GDM1 (cell line): ENCODE data around the gene HOXA6.

Experiments used
- DNase-seq: peaks from one replicate; lab custom pipeline; 2025; lab: John Stamatoyannopoulos, UW

Gene HOXA6

DNA sequence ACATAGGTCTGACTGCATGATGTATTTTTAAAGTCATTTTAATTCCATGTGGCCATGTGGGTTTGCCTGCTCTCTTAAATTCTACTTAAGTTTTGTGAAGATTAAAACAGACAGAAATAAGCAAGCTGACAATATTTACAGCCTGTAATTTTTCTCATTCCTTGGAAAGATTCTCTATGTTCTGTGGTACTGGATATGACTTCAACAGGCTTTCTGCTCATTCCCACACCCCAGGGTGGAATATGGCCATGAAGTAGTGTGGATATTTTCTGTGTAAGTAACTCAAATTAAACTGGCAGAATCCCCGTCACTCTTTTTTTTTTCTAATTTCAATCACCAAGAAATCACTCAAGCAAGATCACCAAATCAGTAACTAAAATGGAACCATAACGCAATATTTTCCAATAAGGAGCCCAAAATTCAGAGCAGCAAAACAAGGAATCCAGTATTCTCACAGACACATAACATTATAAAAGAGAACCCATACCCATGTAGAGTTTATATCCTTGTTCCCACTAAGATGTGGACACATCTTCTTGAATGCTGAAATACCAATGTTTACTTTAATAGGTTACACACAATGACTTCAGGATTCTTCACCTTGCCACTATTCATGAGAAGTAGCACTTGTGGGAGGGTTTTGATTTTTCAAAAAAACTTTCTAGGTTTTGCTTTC, 9.8 kb downstream of the HOXA6 start:
- no peak for DNase-seq

DNA sequence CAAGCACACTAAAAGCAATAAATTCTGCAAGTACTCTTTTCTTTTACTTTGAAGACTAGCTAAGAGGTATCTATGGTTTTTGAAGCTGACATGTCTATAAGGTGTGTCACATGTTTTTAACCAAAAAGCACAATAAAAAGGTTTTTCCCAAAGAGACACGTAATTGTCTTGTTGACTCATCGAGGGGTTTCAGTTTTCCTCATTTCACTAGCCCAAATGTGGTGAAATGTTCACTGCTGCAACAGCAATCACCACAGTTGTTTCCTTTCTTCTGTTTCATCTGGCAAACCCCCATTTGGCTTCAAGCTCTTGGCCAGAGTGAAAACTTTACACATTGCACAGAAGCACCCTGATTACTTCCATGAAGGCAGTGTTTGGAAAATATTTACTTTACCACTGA, 13.2 kb downstream of the HOXA6 start:
- DNase-seq, result no peak

DNA sequence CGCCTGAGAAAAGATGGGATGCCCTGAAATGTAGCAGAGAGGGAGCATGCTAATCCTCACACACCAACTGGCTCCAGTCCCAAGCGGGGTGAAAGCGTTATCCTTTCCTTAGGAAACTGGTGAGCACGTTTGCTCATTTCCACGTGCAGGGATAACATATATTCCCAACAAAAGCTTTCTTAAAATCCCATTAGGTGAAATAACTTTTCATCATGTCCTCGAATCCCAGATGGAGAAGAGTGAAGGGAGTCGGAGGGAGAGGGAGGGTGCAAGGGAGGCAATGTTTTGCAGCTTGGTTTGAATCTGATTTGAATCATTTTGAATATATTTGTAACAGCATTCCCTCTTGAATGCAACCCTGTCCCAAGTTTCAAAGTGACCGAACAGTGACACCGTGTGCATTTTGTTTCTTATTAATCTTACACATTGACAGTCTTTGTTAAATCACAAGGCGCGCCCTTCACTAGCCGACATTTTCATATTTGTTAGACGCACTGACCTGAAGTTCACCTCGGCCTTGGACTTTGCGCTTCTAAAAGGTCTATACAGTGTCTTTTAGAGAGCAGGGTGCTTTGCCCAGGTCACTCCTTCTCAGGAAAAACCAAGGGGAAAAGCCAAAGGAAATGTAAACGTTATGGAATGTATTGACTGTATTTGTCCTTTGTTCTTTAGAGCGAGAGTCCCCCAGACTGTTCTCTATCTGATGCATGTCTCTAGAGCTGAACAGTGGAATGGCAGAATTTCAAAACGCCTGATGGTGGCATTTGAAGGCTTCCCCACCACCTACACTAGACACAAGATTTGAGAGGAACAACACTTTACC, 14.0 kb downstream of the HOXA6 start:
- DNase-seq, result no peak

DNA sequence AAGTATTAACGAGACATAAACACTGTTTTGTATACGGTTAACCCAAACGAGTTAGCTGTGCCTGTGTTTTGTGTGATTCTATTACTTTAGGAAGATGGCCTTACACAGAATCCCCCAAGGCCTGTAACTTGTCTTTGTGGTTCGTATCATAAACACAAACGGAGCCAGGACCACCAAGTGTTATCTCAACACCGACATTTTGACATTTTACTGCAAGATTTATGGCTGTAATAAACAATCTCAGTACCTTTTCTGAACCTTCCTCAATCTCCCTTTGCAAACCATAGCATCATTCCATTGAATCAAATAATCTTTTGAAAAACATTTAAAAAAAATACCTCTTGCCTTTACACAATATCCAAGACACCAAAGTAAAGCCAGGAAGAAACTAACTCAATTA, 14.6 kb downstream of the HOXA6 start:
- no peak for DNase-seq

DNA sequence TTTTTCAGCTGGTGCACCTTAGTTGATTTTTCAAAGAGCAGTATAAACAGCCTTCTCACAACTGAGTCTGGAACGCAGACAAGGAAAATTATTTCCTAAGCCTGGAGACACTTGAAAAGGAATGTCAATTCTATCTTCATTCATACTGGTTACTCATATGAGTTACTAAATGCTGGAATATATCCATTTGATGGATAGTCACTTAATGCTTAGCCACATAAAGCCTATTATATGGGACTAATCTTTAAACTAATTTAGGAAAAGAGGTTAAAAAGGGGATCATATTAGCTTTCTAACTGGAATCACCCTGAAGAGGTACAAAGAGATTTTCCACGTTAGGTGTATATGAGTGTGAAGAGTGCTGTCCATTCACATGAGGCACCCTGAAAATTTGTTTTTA, 15.4 kb downstream of the HOXA6 start:
- no peak for DNase-seq

DNA sequence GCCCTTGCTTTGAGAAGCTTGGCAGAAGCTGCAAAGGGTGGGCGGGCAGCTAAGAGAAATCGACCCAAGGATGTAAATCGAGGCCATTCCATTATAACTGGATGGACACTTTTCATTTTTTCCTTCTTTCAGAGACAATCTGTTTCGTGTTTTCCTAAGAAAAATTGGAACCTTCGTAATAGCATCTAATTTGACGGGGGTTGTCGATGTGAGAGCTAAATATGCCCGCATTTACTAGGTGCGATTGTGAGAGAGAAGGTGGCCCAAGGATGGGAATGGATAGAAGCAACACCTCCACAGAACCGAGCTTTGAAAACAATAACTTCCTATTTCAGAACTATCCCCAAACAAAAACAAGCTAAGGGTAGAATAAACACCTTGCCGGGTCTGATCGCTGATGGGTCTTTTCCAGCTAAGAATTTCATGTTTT, 16.2 kb downstream of the HOXA6 start:
- DNase-seq, result no peak

DNA sequence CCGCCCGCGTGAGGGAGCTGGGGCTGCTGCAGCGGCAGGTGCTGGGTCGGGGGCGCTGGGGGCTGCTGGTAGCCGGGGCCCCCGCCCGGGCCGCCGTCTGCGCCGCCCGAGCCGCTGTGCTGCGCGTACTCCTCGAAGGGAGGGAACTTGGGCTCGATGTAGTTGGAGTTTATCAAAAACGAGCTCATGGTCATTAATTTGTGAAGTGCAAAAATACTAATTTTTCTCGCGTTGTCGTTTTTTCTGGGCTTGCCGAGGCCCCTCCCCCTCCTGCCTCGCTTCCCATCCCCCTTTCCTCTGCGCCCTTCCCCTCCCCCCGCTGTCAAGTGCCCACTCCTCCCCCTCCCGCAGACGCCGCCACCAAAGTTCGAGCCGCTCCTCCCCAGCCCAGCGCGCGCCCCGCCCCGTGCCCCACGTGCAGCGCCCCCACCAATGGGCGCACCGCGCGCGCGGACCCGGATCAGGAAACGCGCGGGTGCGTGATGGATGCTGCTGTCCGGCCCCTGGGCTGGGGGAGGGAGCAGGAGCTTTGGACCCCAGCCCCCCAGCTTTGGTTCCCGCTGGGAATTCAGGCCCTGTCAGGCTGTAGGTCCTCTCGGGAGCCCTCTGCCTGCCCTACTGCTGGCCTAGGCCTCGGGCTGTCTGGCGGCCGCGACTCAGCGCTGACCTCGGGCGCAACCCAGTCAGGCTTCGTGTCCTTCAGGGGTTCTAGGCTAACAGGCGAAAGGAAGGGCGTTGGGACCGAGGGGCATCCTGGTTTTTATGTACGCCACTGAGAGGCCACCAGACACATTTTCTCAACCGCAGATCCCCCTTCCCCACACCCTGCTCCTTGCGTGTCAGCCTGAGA, 16.8 kb downstream of the HOXA6 start, which contains the start of gene HOXA4:
TSS of gene HOXA4 (minus strand) at position 218 of the 850 bp plus-strand sequence. CDS start at position 194, 24 bp downstream.
- no peak for DNase-seq

DNA sequence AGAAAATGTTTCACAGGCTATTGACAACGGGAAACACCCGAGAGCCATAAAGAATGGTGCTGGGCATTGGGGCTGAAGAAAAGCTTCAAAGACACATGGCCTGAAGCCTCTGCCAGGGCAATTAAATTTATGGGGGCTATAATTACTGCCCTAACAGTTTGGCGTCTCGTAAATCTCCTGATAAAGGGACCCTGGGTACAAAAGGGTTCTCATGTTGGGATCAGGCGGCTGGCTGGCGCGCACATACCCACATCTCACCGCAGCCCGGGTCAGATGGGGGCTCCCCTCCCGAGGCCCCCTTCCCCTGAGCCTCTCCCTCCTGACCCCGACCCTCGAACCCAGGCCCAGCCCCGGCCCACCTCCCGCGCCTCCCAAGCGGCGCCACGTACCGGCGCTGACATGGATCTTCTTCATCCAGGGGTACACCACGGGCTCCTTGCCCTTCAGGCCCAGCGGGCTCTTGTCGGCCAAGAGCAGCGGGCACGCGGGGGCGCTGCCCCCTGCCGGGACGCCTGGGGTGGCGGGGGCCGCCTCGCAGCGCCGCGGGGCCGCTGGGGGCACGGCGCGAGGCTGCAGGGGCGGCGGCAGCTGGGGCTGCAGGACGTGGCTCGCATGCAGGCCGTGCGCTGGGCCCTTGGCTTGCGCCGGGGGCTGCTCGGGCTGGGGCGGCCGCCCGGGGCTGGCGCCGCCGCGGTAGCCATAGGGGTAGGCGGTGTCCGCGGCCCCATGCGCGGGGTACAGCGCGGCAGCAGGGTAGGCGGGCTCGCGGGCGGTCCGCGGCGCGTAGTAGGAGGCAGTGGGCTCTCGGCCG, 17.6 kb downstream of the HOXA6 start:
- DNase-seq, result no peak

DNA sequence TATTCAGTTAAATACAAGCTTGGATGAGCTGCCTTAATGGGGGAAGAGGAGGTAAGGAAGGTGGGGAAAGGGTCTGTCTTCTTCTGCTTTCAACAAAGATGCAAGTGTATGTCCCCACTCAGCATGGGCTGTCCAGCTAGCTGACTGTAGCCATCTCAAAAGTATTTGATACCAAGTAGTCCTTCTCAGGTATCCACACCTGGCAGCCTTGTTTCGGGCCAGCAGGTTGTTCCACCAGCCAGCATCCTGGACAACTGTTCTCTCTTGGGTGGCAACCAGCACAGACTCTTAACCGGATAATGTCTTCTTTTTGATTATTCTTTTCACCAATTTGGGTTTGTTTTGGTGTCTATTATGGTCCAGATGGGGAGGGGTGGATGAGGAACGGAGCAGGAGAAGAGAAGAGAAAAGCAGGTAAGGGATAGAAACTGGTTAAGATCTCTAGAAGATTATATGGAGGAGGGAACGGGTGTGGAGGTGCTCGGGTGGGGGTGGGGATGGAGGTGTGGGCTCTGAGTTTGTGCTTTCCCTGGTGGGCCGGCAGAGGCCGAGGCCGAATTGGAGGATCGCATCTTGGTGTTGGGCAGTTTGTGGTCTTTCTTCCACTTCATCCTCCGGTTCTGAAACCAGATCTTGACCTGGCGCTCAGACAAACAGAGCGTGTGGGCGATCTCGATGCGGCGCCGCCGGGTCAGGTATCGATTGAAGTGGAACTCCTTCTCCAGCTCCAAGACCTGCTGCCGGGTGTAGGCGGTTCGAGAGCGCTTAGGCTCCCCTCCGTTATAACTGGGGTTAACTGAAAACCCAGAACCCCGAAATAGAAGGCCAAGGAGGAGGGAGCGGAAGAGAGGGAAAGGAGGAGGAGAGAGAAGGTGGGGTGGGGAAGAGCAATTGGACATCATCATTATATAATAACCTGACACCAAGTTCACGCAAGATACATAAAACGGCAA, 18.5 kb downstream of the HOXA6 start:
- no peak for DNase-seq

DNA sequence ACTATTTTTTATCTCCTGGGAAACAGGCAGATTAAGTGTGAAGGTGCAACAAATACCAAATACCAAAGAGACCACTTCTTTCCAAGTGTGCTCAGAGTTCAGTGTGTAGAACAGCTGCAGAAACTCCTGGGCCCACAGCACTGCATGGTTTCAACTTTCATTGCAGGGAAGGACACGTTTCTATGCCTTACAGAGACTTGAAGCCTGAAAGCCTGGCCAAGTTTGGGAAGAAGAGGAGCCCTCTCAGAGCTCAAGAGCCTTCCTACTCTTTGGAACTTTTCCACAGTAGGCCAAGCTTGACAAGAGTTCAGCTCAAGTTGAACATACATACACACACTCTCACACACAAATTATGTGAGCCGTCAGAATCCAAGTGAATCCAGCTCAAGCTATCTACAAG, 19.5 kb downstream of the HOXA6 start:
- DNase-seq, result no peak

DNA sequence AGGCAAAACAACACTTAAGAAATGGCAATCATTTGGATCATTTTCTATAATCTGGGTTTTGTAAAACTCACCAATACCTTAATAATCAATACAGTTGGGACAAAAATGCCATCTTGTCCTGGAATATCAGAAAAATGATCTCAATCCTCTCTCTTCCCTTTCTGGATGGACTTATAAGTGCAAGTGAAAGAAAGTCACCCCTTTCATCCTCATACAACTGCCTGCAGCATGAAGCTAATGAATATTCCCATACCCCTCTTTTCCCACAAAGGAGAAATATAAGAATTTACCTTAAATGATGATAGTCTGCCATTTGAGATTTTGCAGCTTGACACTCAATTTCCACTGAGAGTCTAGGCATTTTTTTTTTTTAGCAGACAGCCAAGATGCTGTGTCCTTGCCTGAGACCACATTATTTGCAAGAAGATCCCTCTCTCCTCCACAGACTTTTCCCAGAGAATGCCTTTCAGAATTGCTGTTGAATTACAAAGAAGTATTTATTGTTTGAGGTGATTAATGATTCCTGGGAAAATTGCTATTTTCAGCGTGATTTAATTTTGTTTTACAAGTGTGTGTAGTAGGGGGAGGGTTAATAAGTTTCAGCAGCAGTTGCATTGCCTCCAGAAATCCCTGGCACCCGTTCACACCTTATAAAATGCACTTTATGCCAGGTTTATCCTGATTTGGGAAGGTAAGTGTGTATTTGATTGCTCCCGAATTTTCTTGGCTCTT, 20.8 kb downstream of the HOXA6 start:
- DNase-seq, result no peak

DNA sequence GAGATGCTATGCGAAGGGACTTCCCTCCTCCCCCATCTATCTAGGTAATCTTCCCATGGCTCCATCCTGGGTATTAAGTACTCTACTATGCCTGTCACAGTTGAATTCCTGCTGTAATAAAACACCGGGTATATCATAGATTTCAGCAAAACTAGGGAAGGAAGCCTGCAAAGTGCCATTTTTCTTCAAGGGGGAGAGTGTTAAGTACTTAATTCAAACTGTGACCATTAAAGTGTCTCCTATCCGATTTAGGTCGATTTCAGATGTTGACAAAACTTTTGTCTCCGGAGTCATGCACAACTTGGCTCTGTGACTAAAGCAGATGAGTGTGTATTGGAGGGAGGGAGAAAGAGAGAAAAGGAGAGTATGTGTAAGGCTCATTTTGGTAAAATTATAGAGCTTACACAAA, 21.6 kb downstream of the HOXA6 start:
- DNase-seq, result no peak

DNA sequence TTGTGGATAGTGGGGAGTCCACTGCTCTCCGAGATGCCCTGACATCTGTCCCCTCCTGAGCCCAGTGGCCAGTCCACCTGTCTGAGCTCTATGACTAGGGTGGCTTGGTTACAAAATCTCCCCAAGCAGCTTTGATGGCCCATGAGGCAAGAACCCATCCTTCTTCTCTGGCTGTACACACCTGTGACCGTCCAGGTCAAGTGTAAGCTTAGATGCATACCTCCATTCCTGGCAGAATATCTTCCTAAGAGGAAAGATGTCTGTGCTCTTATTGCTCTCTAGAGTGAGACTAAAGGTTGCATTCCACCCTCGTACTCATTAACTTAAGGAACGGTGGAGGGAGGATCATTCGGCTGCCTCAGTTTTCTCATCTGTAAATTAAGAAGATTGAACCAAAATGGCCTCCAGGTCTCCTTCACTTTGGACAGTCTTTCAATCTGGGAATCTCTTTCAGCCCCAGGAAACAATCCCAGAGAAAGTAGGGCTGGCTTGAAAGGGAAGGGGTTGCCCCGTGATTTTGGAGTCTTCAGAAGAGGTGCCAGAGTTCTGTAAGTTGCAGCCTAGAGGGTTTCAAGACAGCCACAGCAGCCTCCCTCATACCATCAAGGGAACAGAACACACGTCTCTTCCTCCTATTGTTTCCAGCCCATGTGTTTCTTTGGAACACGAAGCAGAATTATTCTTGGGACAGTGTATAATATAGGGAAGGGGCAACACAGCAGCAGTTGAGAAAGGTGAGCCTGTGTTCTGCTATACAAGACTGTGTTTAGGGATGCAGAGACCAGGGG, 22.5 kb downstream of the HOXA6 start:
- no peak for DNase-seq

DNA sequence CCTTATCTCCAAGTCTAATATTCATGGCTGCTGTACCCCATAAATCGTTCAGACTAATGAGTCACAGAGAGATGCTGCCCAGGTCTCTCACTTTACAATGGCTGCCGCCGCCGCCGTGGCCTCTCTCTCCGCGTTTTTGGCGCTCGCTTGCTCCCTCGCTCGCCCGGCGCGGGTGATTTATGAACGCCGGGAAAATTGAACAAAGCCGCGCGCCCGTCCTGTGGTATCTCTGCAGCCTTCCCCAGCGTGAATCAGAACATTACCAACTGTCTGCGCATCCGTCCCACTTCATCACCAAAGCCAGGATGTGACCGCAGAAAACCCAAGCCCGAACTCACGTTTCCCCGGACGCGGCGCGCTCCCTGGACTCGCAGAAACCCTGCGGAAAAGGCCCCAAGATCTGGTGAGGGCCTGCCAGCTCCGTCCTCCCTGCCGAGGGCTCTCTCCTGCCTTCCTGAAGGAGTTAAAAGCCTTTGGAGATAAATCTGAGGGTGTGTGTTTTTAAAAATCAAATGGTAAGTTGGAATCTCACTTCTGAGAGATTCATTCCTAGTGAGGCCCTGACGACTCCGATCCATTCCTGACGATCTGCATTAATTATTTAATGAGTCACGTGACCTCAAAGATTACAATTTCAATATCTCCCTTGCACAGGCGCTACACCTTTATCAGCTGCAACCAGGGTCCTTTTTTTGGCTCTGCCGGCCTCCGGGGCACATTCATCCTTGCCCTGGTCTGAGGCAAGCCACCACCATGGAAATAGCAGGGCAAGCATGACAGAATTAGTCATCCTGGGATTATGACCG, 23.3 kb downstream of the HOXA6 start:
- DNase-seq, result no peak

DNA sequence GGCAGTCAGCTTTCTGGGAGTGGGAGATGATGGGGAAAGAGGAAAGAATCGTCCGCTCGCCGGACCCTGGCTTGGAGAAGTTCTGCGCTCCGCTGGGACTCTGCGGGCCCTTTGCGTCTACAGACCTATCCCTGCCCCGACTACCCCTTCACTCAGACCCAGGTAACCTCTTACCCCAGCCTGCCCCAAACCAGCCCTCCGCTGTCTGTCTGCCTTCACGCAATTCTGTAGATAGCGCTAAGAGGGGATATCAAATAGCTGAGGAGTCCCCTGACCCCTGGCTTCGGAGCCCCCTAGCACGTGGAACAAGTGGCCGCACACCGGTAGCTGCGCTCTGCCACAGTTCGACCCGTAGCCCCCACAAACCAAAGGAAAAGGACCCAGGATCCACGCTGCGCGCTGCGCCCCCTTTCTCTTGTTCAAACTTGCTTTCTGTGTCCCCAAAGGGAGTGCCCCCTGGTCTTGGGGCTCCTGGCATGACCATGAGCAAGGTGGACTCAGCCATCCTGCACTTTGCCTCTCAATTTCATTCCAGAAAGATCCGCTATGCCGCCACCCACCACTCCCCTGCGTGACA, 24.0 kb downstream of the HOXA6 start:
- no peak for DNase-seq

DNA sequence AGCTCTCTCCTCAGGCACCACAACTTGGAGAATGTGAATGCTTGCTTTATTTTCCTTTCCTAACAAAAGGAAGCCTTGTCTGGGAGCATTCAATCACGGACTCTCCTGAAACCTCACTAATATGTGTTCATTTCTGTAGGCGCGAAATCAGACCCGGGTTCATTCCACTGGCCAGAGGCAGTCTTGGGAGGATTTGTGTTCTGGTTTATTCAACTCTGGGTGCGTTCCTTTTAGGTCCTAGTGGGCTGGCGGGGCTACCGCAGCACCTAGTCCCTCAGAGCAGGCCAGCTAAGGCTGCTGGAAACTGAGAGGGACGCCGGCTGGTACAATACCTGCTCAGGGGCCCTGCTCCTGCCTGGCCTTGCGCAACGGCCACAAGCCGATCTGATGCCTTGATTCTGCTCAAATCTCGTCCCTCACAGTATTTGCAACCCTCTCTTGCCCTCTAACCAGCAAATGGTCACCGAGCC, 24.5 kb downstream of the HOXA6 start:
- no peak for DNase-seq

DNA sequence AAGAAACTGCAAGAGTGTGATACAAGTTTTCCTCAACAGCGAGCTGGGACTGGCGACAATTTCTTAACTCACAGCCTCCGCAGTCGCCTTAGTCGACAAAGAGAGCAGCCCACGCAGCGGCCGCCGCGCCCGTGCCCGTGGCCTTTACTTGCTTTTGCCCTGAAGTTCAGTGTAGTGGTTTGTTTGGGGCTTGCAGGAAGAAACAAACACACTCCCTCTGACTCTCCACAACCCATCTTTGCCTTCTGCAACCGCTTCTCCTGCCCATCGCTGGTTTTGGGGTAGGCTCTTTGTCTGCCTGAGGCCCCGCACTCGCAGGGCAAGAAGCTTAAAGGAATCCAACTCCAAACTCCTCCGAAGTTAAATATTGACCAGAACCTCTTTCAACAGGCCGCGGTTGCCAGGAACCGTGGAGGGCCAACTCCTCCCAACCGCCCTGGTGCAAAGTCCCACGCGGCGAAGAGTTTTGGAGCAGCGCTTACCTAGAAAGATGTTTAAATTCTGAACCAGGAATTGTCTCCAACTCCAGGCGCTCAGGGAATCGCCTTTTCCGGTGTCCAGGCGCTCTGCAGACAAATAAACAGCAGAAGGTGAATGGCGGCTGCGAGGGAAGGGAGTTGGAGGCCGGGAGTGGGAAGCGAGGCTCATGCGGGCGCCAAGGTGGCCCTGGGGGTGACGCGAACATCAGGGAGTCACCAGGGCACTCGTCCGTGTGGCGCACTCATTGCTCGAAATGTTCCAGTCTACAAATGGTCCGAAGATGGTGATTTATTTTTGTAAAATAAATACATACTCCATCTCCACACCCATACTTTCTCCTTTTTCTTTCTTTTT, 25.3 kb downstream of the HOXA6 start:
- no peak for DNase-seq
